ENCODE data around the gene EPSTI1.

The EPSTI1 gene

DNA sequence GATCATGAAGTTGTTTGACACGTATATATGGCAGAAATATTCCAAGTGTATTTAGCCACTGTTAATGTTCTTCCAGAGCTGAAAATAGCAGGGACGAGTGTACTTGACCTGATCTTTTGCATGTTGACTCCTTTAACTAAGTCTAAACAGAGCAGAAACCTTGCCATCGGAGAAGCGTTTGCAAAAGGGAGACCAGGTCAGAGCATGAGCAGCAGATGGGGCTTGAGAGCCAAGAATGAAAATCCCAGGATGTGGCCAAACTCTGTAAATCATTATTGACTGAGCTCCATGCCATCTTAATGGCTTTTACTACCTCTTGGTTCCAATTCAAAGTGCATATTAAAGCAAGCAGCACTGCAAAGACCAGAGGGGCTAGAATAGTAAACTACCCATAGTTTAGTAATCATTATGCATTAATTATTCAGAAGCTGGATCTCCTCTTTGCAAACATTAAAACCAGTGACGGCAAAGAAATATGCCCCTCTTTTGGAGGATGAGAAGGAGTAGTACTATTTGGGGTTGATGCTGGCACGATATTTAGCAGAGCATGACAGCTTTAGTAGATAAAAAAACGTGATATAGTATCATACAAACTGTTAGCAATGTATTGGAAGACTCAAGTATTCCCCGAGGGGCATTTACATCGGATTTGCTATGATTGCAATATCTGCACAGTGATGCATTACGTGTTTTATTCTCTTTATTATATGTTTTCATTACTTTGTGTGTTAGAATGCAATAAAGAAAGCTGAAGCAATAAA is 154.9 kb downstream of the EPSTI1 start:
- no peak for DNase-seq

Data from cerebellar nuclear complex (tissue), 1 donor.